ENCODE results near the gene CEP170B.
"Not testable (repeated sequence)": the region's sequence is repeated elsewhere in the genome, so short reads cannot be mapped to it uniquely, and the experiment has no call there.

Gene CEP170B

GRCh38 chr14:104844306-104845032, 20.6 kb upstream of the CEP170B start:
- DNase-seq, result no peak

- DNase-seq, result no peak
These were observed 19.9 kb upstream of the CEP170B start for GRCh38 chr14:104845033-104845666.

- DNase-seq, result no peak
These were observed 19.1 kb upstream of the CEP170B start for GRCh38 chr14:104845834-104846441.

GRCh38 chr14:104852280-104852663, 12.8 kb upstream of the CEP170B start:
- no peak for DNase-seq

- no peak for DNase-seq
These were observed 9.5 kb upstream of the CEP170B start for GRCh38 chr14:104855532-104856090.

- DNase-seq, result no peak
These were observed 8.8 kb upstream of the CEP170B start for GRCh38 chr14:104856157-104856868.

GRCh38 chr14:104856869-104857860, 7.9 kb upstream of the CEP170B start:
- no peak for DNase-seq

GRCh38 chr14:104857931-104858330, 7.1 kb upstream of the CEP170B start:
- DNase-seq, result not testable (repeated sequence)

GRCh38 chr14:104858811-104859426, 6.1 kb upstream of the CEP170B start:
- no peak for DNase-seq

GRCh38 chr14:104859900-104860299, 5.2 kb upstream of the CEP170B start:
- no peak for DNase-seq

- no peak for DNase-seq
These were observed 4.7 kb upstream of the CEP170B start for GRCh38 chr14:104860414-104860813.

- DNase-seq, result no peak
These were observed 1.8 kb upstream of the CEP170B start for GRCh38 chr14:104863131-104863862.

- DNase-seq, result no peak
These were observed 1.2 kb upstream of the CEP170B start for GRCh38 chr14:104863923-104864266.

GRCh38 chr14:104864267-104865080, 594 bp upstream of the CEP170B start:
- DNase-seq, result no peak

- no peak for DNase-seq
These were observed 768 bp downstream of the CEP170B start for GRCh38 chr14:104865631-104866441.

GRCh38 chr14:104866451-104867370, 1.6 kb downstream of the CEP170B start:
- no peak for DNase-seq

- DNase-seq, result no peak
These were observed 2.4 kb downstream of the CEP170B start for GRCh38 chr14:104867371-104868059.

All from NCI-H1417 treated with DMSO at 0.1 percent for 48 hours (cell line).